Measurements from ENCODE around the gene TFCP2. TPM values are rescaled to one million over a fixed set of nuclear protein-coding genes. Genes with fewer than 3 reads are reported as not detected.
"Not testable (repeated sequence)": the region's sequence is repeated elsewhere in the genome, so short reads cannot be mapped to it uniquely, and the experiment has no call there.

Gene TFCP2
- total RNA-seq, 2 experiments from 2014 or later, result 33.6 to 35.4 TPM

- H3K36me3 Mint-ChIP-seq; POLR2A ChIA-PET; H3K9me3 Mint-ChIP-seq; ATAC-seq (ENCODE audit: low read depth); H3K27me3 Mint-ChIP-seq; H3K27ac Mint-ChIP-seq; H3K4me3 Mint-ChIP-seq; DNase-seq: not testable (repeated sequence)
- H3K4me1 Mint-ChIP-seq, result peaks cover 28% of the 10 kb centered on the region
These were observed 94.1 kb downstream of the TFCP2 start for GRCh38 chr12:51078866-51079265.

GRCh38 chr12:51078346-51078745 is 94.6 kb downstream of the TFCP2 start:
- H3K27me3 Mint-ChIP-seq; POLR2A ChIA-PET; ATAC-seq (ENCODE audit: low read depth); H3K36me3 Mint-ChIP-seq; H3K27ac Mint-ChIP-seq; DNase-seq; H3K4me3 Mint-ChIP-seq; H3K9me3 Mint-ChIP-seq: not testable (repeated sequence)
- H3K4me1 Mint-ChIP-seq, result peaks cover 28% of the 10 kb centered on the region

- no peak for DNase-seq
- peaks cover 4% of the 10 kb centered on the region for H3K36me3 Mint-ChIP-seq
- H3K9me3 Mint-ChIP-seq, result peaks cover 2% of the 10 kb centered on the region
- ATAC-seq (ENCODE audit: low read depth), result no peak
- no peak overlapping the region for H3K27ac Mint-ChIP-seq
- POLR2A ChIA-PET, result no interaction called here
- H3K4me3 Mint-ChIP-seq, result no peak overlapping the region
- no peaks in the 10 kb centered on the region for H3K27me3 Mint-ChIP-seq
- H3K4me1 Mint-ChIP-seq, result peaks cover 27% of the 10 kb centered on the region
These were observed 95.0 kb downstream of the TFCP2 start for GRCh38 chr12:51077930-51078329.

- ATAC-seq (ENCODE audit: low read depth) (peak; percentile 36), DNase-seq (no peak)
- no peaks in the 10 kb centered on the region for H3K27me3 Mint-ChIP-seq
- POLR2A ChIA-PET, result interaction anchor here (0.7 to 1.5 kb wide), 2 partner anchors 50 to 86 kb away, joined by 4 to 5 read pairs; partner anchors contain the start of gene SLC11A2
- peaks cover 2% of the 10 kb centered on the region for H3K9me3 Mint-ChIP-seq
- peaks cover 7% of the 10 kb centered on the region for H3K36me3 Mint-ChIP-seq
- H3K4me3 Mint-ChIP-seq, result no peak overlapping the region
- peaks cover 17% of the 10 kb centered on the region for H3K4me1 Mint-ChIP-seq
- H3K27ac Mint-ChIP-seq, result no peak overlapping the region
These were observed 96.6 kb downstream of the TFCP2 start for GRCh38 chr12:51076236-51076930.

- Mint-ChIP-seq H3K36me3 (peaks cover 7% of the 10 kb centered on the region), H3K27ac (no peak overlapping the region), H3K27me3 (no peaks in the 10 kb centered on the region), H3K4me1 (peaks cover 15% of the 10 kb centered on the region), H3K9me3 (peaks cover 2% of the 10 kb centered on the region), H3K4me3 (no peak overlapping the region)
- DNase-seq (no peak), ATAC-seq (ENCODE audit: low read depth) (no peak)
- POLR2A ChIA-PET, result interaction anchor here (0.6 to 1.2 kb wide), 2 partner anchors 8 to 910 kb away, joined by 3 read pairs; no protein-coding TSS in a partner anchor
These were observed 97.5 kb downstream of the TFCP2 start for GRCh38 chr12:51075390-51075789.

- DNase-seq (no peak), ATAC-seq (ENCODE audit: low read depth) (no peak)
- H3K4me3 Mint-ChIP-seq, result no peak overlapping the region
- no peaks in the 10 kb centered on the region for H3K27me3 Mint-ChIP-seq
- no peaks in the 10 kb centered on the region for H3K9me3 Mint-ChIP-seq
- POLR2A ChIA-PET, result interaction anchor here (0.6 to 1.0 kb wide), 2 partner anchors 11 to 18 kb away, joined by 3 read pairs; partner anchors contain the start of gene CSRNP2
- peaks cover 8% of the 10 kb centered on the region for H3K36me3 Mint-ChIP-seq
- H3K4me1 Mint-ChIP-seq, result peaks cover 7% of the 10 kb centered on the region
- no peak overlapping the region for H3K27ac Mint-ChIP-seq
These were observed 101.3 kb downstream of the TFCP2 start for GRCh38 chr12:51071663-51072062.

GRCh38 chr12:51070004-51070403 is 102.9 kb downstream of the TFCP2 start:
- Mint-ChIP-seq H3K4me3 (no peak overlapping the region), H3K27ac (no peak overlapping the region), H3K36me3 (peaks cover 8% of the 10 kb centered on the region), H3K9me3 (no peaks in the 10 kb centered on the region), H3K27me3 (no peaks in the 10 kb centered on the region), H3K4me1 (no peaks in the 10 kb centered on the region)
- ATAC-seq (ENCODE audit: low read depth) (no peak), DNase-seq (no peak)
- POLR2A ChIA-PET, result no interaction called here

GRCh38 chr12:51067771-51068170 is 105.2 kb downstream of the TFCP2 start:
- Mint-ChIP-seq H3K27me3 (no peaks in the 10 kb centered on the region), H3K36me3 (peaks cover 9% of the 10 kb centered on the region), H3K4me1 (no peaks in the 10 kb centered on the region), H3K27ac (no peak overlapping the region), H3K9me3 (no peaks in the 10 kb centered on the region), H3K4me3 (no peak overlapping the region)
- ATAC-seq (ENCODE audit: low read depth), result no peak
- DNase-seq, result no peak
- POLR2A ChIA-PET, result no interaction called here

GRCh38 chr12:51067229-51067628 is 105.7 kb downstream of the TFCP2 start:
- H3K9me3 Mint-ChIP-seq, result no peaks in the 10 kb centered on the region
- POLR2A ChIA-PET, result interaction anchor here (0.9 kb wide), 1 partner anchor 16 kb away, joined by 7 read pairs; the partner anchor contains the start of gene CSRNP2
- H3K27ac Mint-ChIP-seq, result no peak overlapping the region
- H3K4me3 Mint-ChIP-seq, result no peak overlapping the region
- no peaks in the 10 kb centered on the region for H3K27me3 Mint-ChIP-seq
- no peaks in the 10 kb centered on the region for H3K4me1 Mint-ChIP-seq
- no peak for DNase-seq
- peaks cover 9% of the 10 kb centered on the region for H3K36me3 Mint-ChIP-seq
- ATAC-seq (ENCODE audit: low read depth), result no peak

GRCh38 chr12:51065530-51065929 is 107.4 kb downstream of the TFCP2 start:
- Mint-ChIP-seq H3K27me3 (no peaks in the 10 kb centered on the region), H3K36me3 (peaks cover 6% of the 10 kb centered on the region), H3K27ac (no peak overlapping the region), H3K4me1 (no peaks in the 10 kb centered on the region), H3K9me3 (no peaks in the 10 kb centered on the region), H3K4me3 (no peak overlapping the region)
- DNase-seq (no peak), ATAC-seq (ENCODE audit: low read depth) (no peak)
- POLR2A ChIA-PET, result interaction anchor here (0.7 to 1.1 kb wide), 3 partner anchors 17 to 197 kb away, joined by 3 read pairs; no protein-coding TSS in a partner anchor

- ATAC-seq (ENCODE audit: low read depth), result no peak
- Mint-ChIP-seq H3K36me3 (peaks cover 12% of the 10 kb centered on the region), H3K27me3 (no peaks in the 10 kb centered on the region), H3K9me3 (no peaks in the 10 kb centered on the region), H3K4me3 (no peak overlapping the region), H3K4me1 (no peaks in the 10 kb centered on the region), H3K27ac (no peak overlapping the region)
- POLR2A ChIA-PET, result interaction anchor here (1.2 to 1.6 kb wide), 2 partner anchors 20 to 180 kb away, joined by 3 to 8 read pairs; partner anchors contain the start of gene CSRNP2
- DNase-seq, result no peak
These were observed 110.1 kb downstream of the TFCP2 start for GRCh38 chr12:51062631-51063397.

GRCh38 chr12:51059086-51059485 is 113.8 kb downstream of the TFCP2 start:
- POLR2A ChIA-PET, result no interaction called here
- Mint-ChIP-seq H3K36me3 (peaks cover 12% of the 10 kb centered on the region), H3K9me3 (no peaks in the 10 kb centered on the region), H3K27me3 (no peaks in the 10 kb centered on the region), H3K27ac (no peak overlapping the region), H3K4me1 (no peaks in the 10 kb centered on the region), H3K4me3 (no peak overlapping the region)
- ATAC-seq (ENCODE audit: low read depth), result no peak
- no peak for DNase-seq

- POLR2A ChIA-PET, result no interaction called here
- Mint-ChIP-seq H3K36me3 (peaks cover 21% of the 10 kb centered on the region), H3K27me3 (no peaks in the 10 kb centered on the region), H3K4me1 (peaks cover 6% of the 10 kb centered on the region), H3K9me3 (no peaks in the 10 kb centered on the region), H3K27ac (no peak overlapping the region), H3K4me3 (no peak overlapping the region)
- ATAC-seq (ENCODE audit: low read depth), result no peak
- no peak for DNase-seq
These were observed 116.7 kb downstream of the TFCP2 start for GRCh38 chr12:51056242-51056641.

GRCh38 chr12:51055060-51055459 is 117.9 kb downstream of the TFCP2 start:
- POLR2A ChIA-PET, result no interaction called here
- H3K27ac Mint-ChIP-seq, result no peak overlapping the region

More at GRCh38 chr12:51055060-51055459, 117.9 kb downstream of the TFCP2 start:
- no peak overlapping the region for H3K4me3 Mint-ChIP-seq
- peaks cover 19% of the 10 kb centered on the region for H3K36me3 Mint-ChIP-seq
- peaks cover 6% of the 10 kb centered on the region for H3K4me1 Mint-ChIP-seq
- H3K9me3 Mint-ChIP-seq, result no peaks in the 10 kb centered on the region
- ATAC-seq (ENCODE audit: low read depth) (no peak), DNase-seq (no peak)
- no peaks in the 10 kb centered on the region for H3K27me3 Mint-ChIP-seq
